Nephron (organoid): Measurements from ENCODE around the gene USP20.

Experiments
- H3K27ac Mint-ChIP-seq, 3 experiments: 2 replicates each; pipeline ENCODE4 v1.8.0; 2020; ENCODE audit warnings: mixed read lengths in 3 of 3, mild to moderate bottlenecking in 2 of 3, moderate library complexity in 1 of 3
- H3K27me3 Mint-ChIP-seq: 2 replicates; pipeline ENCODE4 v1.8.0; 2021; ENCODE audit warnings: low read depth, mild to moderate bottlenecking, moderate library complexity, mixed read lengths
- H3K36me3 Mint-ChIP-seq: 2 replicates; pipeline ENCODE4 v1.8.0; 2020; ENCODE audit warnings: low read depth, mixed read lengths
- H3K4me1 Mint-ChIP-seq: 2 replicates; pipeline ENCODE4 v1.8.0; 2020; ENCODE audit warnings: mixed read lengths
- H3K4me3 Mint-ChIP-seq, 3 experiments: 2 replicates each; pipeline ENCODE4 v1.8.0; 2020; ENCODE audit warnings: mild to moderate bottlenecking in 3 of 3, mixed read lengths in 3 of 3, moderate library complexity in 2 of 3
- H3K9me3 Mint-ChIP-seq: 2 replicates; pipeline ENCODE4 v1.8.0; 2020; ENCODE audit warnings: mixed read lengths
- TF ChIP-seq, protein P1 (sequence below), 3 experiments: fragments of 200-600 bp; sonication (generic); IDR thresholded peaks; one replicate each; pipeline ENCODE4 v1.5.0; 2021; ENCODE audit warnings: antibody characterized with exemption in 3 of 3; ENCODE audit not compliant: unreplicated experiment in 3 of 3

The USP20 gene

DNA sequence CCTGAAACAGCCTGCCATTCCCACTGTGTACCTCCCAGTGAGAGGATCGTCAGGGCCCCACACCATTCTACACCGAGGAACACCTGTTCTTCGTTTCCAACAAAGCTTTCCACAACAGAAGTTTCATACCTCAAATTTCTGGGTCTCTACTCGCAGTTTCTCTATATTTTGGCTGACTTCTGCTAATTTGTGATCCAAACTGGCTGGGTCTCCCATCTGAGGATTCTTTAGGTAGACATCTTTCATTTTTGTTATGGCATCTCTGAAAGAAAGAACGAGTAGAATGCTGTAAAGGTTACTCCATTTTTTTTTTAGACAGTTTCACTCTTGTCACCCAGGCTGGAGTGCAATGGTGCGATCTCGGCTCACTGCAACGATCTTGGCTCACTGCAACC lies 67.5 kb downstream of the USP20 start:
- Mint-ChIP-seq H3K36me3 (peaks cover 69% of the 10 kb centered on the region), H3K9me3 (no peaks in the 10 kb centered on the region), H3K4me1 (no peaks in the 10 kb centered on the region), H3K27me3 (no peaks in the 10 kb centered on the region), H3K4me3 (no peak overlapping the region), H3K27ac (no peak overlapping the region)
- TF ChIP-seq, protein P1, sequence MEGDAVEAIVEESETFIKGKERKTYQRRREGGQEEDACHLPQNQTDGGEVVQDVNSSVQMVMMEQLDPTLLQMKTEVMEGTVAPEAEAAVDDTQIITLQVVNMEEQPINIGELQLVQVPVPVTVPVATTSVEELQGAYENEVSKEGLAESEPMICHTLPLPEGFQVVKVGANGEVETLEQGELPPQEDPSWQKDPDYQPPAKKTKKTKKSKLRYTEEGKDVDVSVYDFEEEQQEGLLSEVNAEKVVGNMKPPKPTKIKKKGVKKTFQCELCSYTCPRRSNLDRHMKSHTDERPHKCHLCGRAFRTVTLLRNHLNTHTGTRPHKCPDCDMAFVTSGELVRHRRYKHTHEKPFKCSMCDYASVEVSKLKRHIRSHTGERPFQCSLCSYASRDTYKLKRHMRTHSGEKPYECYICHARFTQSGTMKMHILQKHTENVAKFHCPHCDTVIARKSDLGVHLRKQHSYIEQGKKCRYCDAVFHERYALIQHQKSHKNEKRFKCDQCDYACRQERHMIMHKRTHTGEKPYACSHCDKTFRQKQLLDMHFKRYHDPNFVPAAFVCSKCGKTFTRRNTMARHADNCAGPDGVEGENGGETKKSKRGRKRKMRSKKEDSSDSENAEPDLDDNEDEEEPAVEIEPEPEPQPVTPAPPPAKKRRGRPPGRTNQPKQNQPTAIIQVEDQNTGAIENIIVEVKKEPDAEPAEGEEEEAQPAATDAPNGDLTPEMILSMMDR (IDR thresholded peaks at IDR 0.05; ENCODE audit: unreplicated experiment in 3 of 3), result no peak

DNA sequence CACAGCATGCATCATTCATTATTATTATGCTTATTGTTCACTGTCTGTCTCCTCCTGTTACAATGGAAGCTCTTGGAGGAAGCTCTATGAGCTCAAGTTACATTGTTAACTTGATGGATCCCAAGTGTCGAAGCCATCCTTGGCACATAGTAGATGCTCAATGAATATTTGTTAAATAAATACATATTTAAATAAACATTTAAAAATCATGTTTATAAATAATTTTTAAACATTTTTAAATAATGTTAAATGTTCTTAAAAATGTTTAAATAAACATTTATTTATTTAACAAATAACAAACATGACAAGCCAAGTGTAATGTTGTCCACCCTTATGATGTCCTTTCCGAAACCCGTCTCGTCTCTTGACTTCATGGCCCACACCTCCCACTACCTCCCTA lies 69.5 kb downstream of the USP20 start:
- H3K36me3 Mint-ChIP-seq, result peaks cover 64% of the 10 kb centered on the region
- H3K9me3 Mint-ChIP-seq, result no peaks in the 10 kb centered on the region
- H3K27ac Mint-ChIP-seq, result no peak overlapping the region
- no peaks in the 10 kb centered on the region for H3K27me3 Mint-ChIP-seq
- H3K4me1 Mint-ChIP-seq, result no peaks in the 10 kb centered on the region
- TF ChIP-seq, protein P1 (IDR thresholded peaks at IDR 0.05; ENCODE audit: unreplicated experiment in 3 of 3), result no peak
- H3K4me3 Mint-ChIP-seq, result no peak overlapping the region

DNA sequence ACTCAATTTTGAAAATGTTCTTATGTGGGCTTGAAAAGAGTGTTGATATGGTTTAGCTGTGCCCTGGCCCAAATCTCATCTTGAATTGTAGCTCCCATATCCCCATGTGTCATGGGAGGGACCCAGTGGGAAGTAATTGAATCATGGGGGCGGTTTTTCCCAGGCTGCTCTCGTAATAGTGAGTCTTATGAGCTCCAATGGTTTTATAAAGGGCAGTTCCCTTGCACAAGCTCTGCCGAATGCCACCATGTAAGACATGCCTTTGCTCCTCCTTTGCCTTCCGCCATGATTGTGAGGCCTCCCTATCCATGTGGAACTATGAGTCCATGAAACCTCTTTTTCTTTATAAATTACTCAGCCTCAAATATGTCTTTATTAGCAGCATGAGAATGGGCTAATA lies 71.0 kb downstream of the USP20 start:
- Mint-ChIP-seq H3K9me3 (no peaks in the 10 kb centered on the region), H3K27ac (no peak overlapping the region), H3K4me3 (no peak overlapping the region), H3K36me3 (peaks cover 58% of the 10 kb centered on the region), H3K4me1 (no peaks in the 10 kb centered on the region), H3K27me3 (no peaks in the 10 kb centered on the region)
- TF ChIP-seq, protein P1 (IDR thresholded peaks at IDR 0.05; ENCODE audit: unreplicated experiment in 3 of 3), result no peak

DNA sequence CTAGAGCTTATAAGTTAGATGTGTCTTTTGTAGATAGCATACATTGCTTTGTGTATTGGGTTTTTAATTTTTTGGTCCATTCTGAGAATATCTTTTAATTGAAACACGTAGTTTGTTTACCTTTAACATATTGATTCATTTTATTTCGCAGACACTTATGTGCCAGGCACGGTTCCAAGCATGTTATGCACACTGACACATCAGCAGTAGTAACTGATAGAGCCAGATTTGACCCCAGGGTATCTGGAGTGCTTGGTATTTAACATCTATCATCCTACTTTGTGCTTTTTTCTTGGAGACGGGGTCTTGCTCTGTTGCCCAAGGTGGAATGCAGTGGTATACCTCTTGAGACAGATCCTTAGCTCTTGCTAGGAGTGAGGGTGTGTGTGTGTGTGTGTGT lies 71.9 kb downstream of the USP20 start:
- Mint-ChIP-seq H3K9me3 (no peaks in the 10 kb centered on the region), H3K4me3 (no peak overlapping the region), H3K4me1 (no peaks in the 10 kb centered on the region), H3K36me3 (peaks cover 53% of the 10 kb centered on the region), H3K27ac (no peak overlapping the region), H3K27me3 (no peaks in the 10 kb centered on the region)
- TF ChIP-seq, protein P1 (IDR thresholded peaks at IDR 0.05; ENCODE audit: unreplicated experiment in 3 of 3), result no peak

DNA sequence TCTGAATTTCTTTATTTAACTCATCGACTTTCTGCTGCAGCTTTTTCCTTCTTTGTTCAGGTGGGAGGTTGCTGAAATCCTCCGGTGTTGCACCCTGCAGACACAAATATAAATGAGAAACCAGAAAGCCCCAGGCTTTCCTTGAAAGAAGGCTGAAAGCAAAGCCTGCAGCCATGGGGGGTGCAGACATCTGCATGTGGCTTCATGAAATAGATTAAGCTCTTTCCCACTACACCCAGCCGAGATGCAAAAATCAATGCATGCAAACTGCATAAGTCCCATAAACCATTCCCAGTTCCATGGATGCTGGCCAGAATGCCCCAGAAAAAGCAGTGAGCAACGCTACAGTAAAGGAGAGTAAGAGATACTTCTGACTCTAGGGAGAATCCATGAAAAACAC lies 73.6 kb downstream of the USP20 start:
- H3K4me3 Mint-ChIP-seq, result no peak overlapping the region
- H3K36me3 Mint-ChIP-seq, result peaks cover 49% of the 10 kb centered on the region
- no peaks in the 10 kb centered on the region for H3K4me1 Mint-ChIP-seq
- no peaks in the 10 kb centered on the region for H3K9me3 Mint-ChIP-seq
- H3K27ac Mint-ChIP-seq, result no peak overlapping the region
- TF ChIP-seq, protein P1 (IDR thresholded peaks at IDR 0.05; ENCODE audit: unreplicated experiment in 3 of 3), result no peak
- no peaks in the 10 kb centered on the region for H3K27me3 Mint-ChIP-seq

DNA sequence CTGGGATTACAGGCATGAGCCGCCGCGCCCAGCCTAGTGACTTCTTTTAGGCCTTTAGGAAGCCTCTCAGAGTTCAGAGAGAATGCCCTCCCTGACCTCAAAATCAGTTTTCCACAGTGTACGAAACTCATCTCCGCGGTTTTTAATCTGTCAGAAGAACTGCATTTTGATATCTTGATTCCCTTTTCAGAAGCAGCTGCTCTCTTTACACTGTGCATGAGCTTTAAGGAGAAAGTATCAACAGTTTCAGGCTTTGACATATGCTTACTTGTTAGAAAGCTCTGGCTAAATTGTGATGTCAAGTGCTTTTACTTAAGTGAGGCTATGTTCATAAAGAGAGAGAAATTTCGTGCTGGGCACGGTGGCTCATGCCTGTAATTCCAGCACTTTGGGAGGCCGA lies 74.6 kb downstream of the USP20 start:
- TF ChIP-seq, protein P1 (IDR thresholded peaks at IDR 0.05; ENCODE audit: unreplicated experiment in 3 of 3), result no peak
- Mint-ChIP-seq H3K4me1 (no peaks in the 10 kb centered on the region), H3K27me3 (no peaks in the 10 kb centered on the region), H3K4me3 (no peak overlapping the region), H3K9me3 (no peaks in the 10 kb centered on the region), H3K27ac (no peak overlapping the region), H3K36me3 (peaks cover 44% of the 10 kb centered on the region)
